Measurements from ENCODE around the gene FAM135A. TPM values are rescaled to one million over a fixed set of nuclear protein-coding genes. Genes with fewer than 3 reads are reported as not detected.

The FAM135A gene
- total and polyA plus RNA-seq, 10 of the 15 experiments (the other 5 are each of a cell fraction or from before 2014, with no cell fraction given): 3.9 to 24.5 (median 13.7) TPM

DNA sequence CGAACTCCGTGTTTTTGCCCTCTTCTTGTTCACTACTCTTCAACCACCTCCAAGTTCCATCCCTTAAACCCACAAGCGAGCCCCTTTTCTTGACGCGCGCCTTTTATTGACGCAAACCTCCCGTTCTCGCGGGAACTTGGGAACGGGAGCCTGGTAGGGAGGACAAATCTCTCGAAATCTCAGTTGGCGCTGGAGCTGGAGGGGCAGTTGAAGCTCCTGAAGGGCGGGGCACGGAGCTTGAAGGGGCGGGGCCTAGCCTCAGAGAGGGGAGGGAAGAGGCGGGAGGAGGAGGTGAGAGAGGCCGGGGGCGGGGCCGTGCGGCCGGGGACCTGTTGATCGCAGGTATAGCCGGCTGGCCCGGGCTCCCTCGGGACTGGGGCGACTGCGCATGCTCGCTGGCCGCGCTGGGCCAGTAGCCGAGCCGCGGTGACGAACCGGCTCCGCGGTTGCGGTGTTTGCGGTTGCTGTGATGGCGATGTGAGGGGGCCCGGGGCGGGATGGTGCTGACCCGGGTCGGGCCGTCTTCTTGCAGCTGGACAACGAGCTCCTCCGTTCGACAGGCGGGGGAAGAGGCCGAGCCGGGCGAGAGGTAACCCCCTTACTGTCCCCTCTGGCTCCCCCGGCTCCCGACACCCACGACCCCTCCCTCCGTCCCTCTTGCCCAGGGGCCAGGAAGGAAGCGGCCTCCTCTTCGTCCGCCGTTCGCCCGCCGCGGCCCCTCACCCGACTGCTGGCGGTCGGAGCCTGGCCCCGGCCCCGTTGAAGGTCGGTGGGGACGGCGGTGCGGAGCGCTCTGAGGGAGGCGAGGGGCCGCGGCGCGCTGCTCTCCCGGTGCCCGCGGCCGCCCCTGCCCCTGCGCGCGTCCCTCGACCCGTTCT lies at the start of gene FAM135A (continued):
- TF ChIP-seq YY1 (IDR thresholded peaks at IDR 0.05; ENCODE audit: low read depth, low read length): peak; percentile 77
- TF ChIP-seq, protein P1, sequence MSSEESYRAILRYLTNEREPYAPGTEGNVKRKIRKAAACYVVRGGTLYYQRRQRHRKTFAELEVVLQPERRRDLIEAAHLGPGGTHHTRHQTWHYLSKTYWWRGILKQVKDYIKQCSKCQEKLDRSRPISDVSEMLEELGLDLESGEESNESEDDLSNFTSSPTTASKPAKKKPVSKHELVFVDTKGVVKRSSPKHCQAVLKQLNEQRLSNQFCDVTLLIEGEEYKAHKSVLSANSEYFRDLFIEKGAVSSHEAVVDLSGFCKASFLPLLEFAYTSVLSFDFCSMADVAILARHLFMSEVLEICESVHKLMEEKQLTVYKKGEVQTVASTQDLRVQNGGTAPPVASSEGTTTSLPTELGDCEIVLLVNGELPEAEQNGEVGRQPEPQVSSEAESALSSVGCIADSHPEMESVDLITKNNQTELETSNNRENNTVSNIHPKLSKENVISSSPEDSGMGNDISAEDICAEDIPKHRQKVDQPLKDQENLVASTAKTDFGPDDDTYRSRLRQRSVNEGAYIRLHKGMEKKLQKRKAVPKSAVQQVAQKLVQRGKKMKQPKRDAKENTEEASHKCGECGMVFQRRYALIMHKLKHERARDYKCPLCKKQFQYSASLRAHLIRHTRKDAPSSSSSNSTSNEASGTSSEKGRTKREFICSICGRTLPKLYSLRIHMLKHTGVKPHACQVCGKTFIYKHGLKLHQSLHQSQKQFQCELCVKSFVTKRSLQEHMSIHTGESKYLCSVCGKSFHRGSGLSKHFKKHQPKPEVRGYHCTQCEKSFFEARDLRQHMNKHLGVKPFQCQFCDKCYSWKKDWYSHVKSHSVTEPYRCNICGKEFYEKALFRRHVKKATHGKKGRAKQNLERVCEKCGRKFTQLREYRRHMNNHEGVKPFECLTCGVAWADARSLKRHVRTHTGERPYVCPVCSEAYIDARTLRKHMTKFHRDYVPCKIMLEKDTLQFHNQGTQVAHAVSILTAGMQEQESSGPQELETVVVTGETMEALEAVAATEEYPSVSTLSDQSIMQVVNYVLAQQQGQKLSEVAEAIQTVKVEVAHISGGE (CRISPR knock-in tag; IDR thresholded peaks at IDR 0.05): no peak
- TF ChIP-seq FOS (IDR thresholded peaks at IDR 0.05; ENCODE audit: borderline replicate concordance, extremely low read depth, insufficient read length): no peak
- TF ChIP-seq EP300 (IDR thresholded peaks at IDR 0.05; ENCODE audit: borderline replicate concordance in 1 of 2, control insufficient read depth in 1 of 2, low read depth in 2 of 2, low read length in 2 of 2): no peak
- TF ChIP-seq GATAD2B (conservative IDR thresholded peaks at IDR 0.05; ENCODE audit: low read depth): peak; percentile 95
- TF ChIP-seq RCOR1 (conservative IDR thresholded peaks at IDR 0.05; ENCODE audit: low read depth, low read length): peak; percentile 97; the same call in 1 of the 2 replicates
- TF ChIP-seq SP1 (IDR thresholded peaks at IDR 0.05; ENCODE audit: low read depth, low read length): peak; percentile 31
- 0 out of 2 replicates have a peak, but pooled peaks have one; percentile 9 for TF ChIP-seq ZNF207 (IDR thresholded peaks at IDR 0.05; ENCODE audit: borderline replicate concordance)
- TF ChIP-seq NBN (IDR thresholded peaks at IDR 0.05): 0 out of 2 replicates have a peak, but pooled peaks have one; percentile 65
- TF ChIP-seq CREB1 (IDR thresholded peaks at IDR 0.05; ENCODE audit: low read depth): peak; percentile 97
- no peak for TF ChIP-seq ZBED1 (IDR thresholded peaks at IDR 0.05; ENCODE audit: borderline replicate concordance)
- peak; percentile 36; the same call in 1 of the 2 replicates for TF ChIP-seq ZNF24 (IDR thresholded peaks at IDR 0.05)
- TF ChIP-seq WRNIP1 (IDR thresholded peaks at IDR 0.05; ENCODE audit: borderline replicate concordance, low read depth, low read length): no peak
- TF ChIP-seq, protein P2, sequence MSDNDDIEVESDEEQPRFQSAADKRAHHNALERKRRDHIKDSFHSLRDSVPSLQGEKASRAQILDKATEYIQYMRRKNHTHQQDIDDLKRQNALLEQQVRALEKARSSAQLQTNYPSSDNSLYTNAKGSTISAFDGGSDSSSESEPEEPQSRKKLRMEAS (IDR thresholded peaks at IDR 0.05; ENCODE audit: low read depth, low read length): peak; percentile 20; the same call in 1 of the 2 replicates
- no peak; the same call in 1 of the 2 replicates for TF ChIP-seq NFIC (IDR thresholded peaks at IDR 0.05; ENCODE audit: low read depth, low read length)
- 0 out of 2 replicates have a peak, but pooled peaks have one; percentile 2 for TF ChIP-seq SIN3A (IDR thresholded peaks at IDR 0.05; ENCODE audit: low read depth, low read length)
- TF ChIP-seq SMAD1 (IDR thresholded peaks at IDR 0.05; ENCODE audit: low read depth, partially characterized antibody): no peak
- TF ChIP-seq, protein P3, sequence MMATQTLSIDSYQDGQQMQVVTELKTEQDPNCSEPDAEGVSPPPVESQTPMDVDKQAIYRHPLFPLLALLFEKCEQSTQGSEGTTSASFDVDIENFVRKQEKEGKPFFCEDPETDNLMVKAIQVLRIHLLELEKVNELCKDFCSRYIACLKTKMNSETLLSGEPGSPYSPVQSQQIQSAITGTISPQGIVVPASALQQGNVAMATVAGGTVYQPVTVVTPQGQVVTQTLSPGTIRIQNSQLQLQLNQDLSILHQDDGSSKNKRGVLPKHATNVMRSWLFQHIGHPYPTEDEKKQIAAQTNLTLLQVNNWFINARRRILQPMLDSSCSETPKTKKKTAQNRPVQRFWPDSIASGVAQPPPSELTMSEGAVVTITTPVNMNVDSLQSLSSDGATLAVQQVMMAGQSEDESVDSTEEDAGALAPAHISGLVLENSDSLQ (IDR thresholded peaks at IDR 0.05): peak; percentile 71
- TF ChIP-seq FOXM1 (IDR thresholded peaks at IDR 0.05; ENCODE audit: low read depth, low read length): no peak; the same call in 1 of the 2 replicates
- TF ChIP-seq NFYB (IDR thresholded peaks at IDR 0.05; ENCODE audit: insufficient read depth, low read depth, low read length): no peak
- peak; percentile 97 for TF ChIP-seq PML (IDR thresholded peaks at IDR 0.05; ENCODE audit: low read length)
- TF ChIP-seq, protein P4, sequence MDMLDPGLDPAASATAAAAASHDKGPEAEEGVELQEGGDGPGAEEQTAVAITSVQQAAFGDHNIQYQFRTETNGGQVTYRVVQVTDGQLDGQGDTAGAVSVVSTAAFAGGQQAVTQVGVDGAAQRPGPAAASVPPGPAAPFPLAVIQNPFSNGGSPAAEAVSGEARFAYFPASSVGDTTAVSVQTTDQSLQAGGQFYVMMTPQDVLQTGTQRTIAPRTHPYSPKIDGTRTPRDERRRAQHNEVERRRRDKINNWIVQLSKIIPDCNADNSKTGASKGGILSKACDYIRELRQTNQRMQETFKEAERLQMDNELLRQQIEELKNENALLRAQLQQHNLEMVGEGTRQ (IDR thresholded peaks at IDR 0.05; ENCODE audit: borderline replicate concordance, low read depth, low read length): no peak
- TF ChIP-seq EZH2 (IDR thresholded peaks at IDR 0.05; ENCODE audit: borderline replicate concordance, control insufficient read depth, low read depth, low read length): no peak
- peak; percentile 34 for TF ChIP-seq SIX5 (IDR thresholded peaks at IDR 0.05; ENCODE audit: low read depth, low read length, severe bottlenecking)

Data from GM12878 (cell line).